ENCODE data around the gene CBFA2T2.
"Not testable (repeated sequence)": the region's sequence is repeated elsewhere in the genome, so short reads cannot be mapped to it uniquely, and the experiment has no call there.

The CBFA2T2 gene

GRCh38 chr20:33482581-33482980 is 7.3 kb upstream of the CBFA2T2 start:
- no peak for TF ChIP-seq CTCF (conservative IDR thresholded peaks at IDR 0.05; ENCODE audit: low read length)
- no peak for DNase-seq (ENCODE audit: low read depth)
- H3K4me3 ChIP-seq (ENCODE audit: low read length): no peak overlapping the region

GRCh38 chr20:33483186-33483585 is 6.7 kb upstream of the CBFA2T2 start:
- DNase-seq (ENCODE audit: low read depth); H3K4me3 ChIP-seq (ENCODE audit: low read length): not testable (repeated sequence)

GRCh38 chr20:33488201-33488600 is 1.7 kb upstream of the CBFA2T2 start:
- TF ChIP-seq CTCF (conservative IDR thresholded peaks at IDR 0.05; ENCODE audit: low read length): no peak
- H3K4me3 ChIP-seq (ENCODE audit: low read length): no peak overlapping the region
- no peak for DNase-seq (ENCODE audit: low read depth)

GRCh38 chr20:33488661-33489494 is 1.0 kb upstream of the CBFA2T2 start:
- DNase-seq (ENCODE audit: low read depth): not testable (repeated sequence)

GRCh38 chr20:33489495-33490022 is 337 bp upstream of the CBFA2T2 start:
- TF ChIP-seq CTCF (conservative IDR thresholded peaks at IDR 0.05; ENCODE audit: low read length): no peak
- peak overlapping the region; percentile 76 for H3K4me3 ChIP-seq (ENCODE audit: low read length)
- DNase-seq (ENCODE audit: low read depth): peak; percentile 96

More at GRCh38 chr20:33488661-33489494, 1.0 kb upstream of the CBFA2T2 start:
- peak overlapping the region; percentile 76 for H3K4me3 ChIP-seq (ENCODE audit: low read length)

- TF ChIP-seq CTCF (conservative IDR thresholded peaks at IDR 0.05; ENCODE audit: low read length): no peak
- DNase-seq (ENCODE audit: low read depth): no peak
- H3K4me3 ChIP-seq (ENCODE audit: low read length): peak overlapping the region; percentile 82
Measured at GRCh38 chr20:33490934-33491656, 1.2 kb downstream of the CBFA2T2 start.

- no peak overlapping the region for H3K4me3 ChIP-seq (ENCODE audit: low read length)
- TF ChIP-seq CTCF (conservative IDR thresholded peaks at IDR 0.05; ENCODE audit: low read length): no peak
- DNase-seq (ENCODE audit: low read depth): no peak
Measured at GRCh38 chr20:33493076-33493766, 3.3 kb downstream of the CBFA2T2 start.

GRCh38 chr20:33496776-33497175 is 6.9 kb downstream of the CBFA2T2 start:
- not testable (repeated sequence) for DNase-seq (ENCODE audit: low read depth); H3K4me3 ChIP-seq (ENCODE audit: low read length)

Data from AG10803 (cell line).